Neural progenitor cell (in vitro differentiated cells): ENCODE results near the gene ENTPD7. TPM values are rescaled to one million over a fixed set of nuclear protein-coding genes. Genes with fewer than 3 reads are reported as not detected.

Source experiments
- DNase-seq: peaks from one replicate; pipeline ENCODE4 v3.0.0-alpha.2; 2016; ENCODE audit warnings: low spot score
- H2AFZ ChIP-seq: fragments of 200-600 bp; sonication (generic); replicated peaks from 2 replicates; pipeline ENCODE4 v1.6.1; 2016; ENCODE audit warnings: antibody characterized with exemption
- H3F3A ChIP-seq: fragments of 200-600 bp; sonication (generic); 2 replicates; pipeline ENCODE4 v1.6.1; 2016; ENCODE audit warnings: antibody characterized with exemption, low read depth
- H3K27ac ChIP-seq: fragments of 200-600 bp; sonication (generic); 2 replicates; pipeline ENCODE4 v1.5.1; 2016; ENCODE audit warnings: mild to moderate bottlenecking
- H3K27me3 ChIP-seq: fragments of 200-600 bp; sonication (generic); 2 replicates; pipeline ENCODE4 v1.6.1; 2016; ENCODE audit warnings: mild to moderate bottlenecking, moderate library complexity
- H3K36me3 ChIP-seq: fragments of 200-600 bp; sonication (generic); 2 replicates; pipeline ENCODE4 v1.5.1; 2016
- H3K4me1 ChIP-seq: fragments of 200-600 bp; sonication (generic); 2 replicates; pipeline ENCODE4 v1.6.1; 2016; ENCODE audit warnings: mixed run types
- H3K4me2 ChIP-seq: fragments of 200-600 bp; sonication (generic); 2 replicates; pipeline ENCODE4 v1.6.1; 2016
- H3K4me3 ChIP-seq: fragments of 200-600 bp; sonication (generic); 2 replicates; pipeline ENCODE4 v1.5.1; 2016
- H3K79me2 ChIP-seq: fragments of 200-600 bp; sonication (generic); 2 replicates; pipeline ENCODE4 v1.6.1; 2016; ENCODE audit warnings: low read depth
- H3K9ac ChIP-seq: fragments of 200-600 bp; sonication (generic); 2 replicates; pipeline ENCODE4 v1.6.1; 2016
- H3K9me3 ChIP-seq: fragments of 200-600 bp; sonication (generic); 2 replicates; pipeline ENCODE4 v1.5.1; 2016; ENCODE audit warnings: low read depth
- H4K20me1 ChIP-seq: fragments of 200-600 bp; sonication (generic); 2 replicates; pipeline ENCODE4 v1.6.1; 2016; ENCODE audit warnings: low read depth
- H3K27ac Mint-ChIP-seq: 3 replicates; pipeline ENCODE4 v1.8.0; 2021; ENCODE audit warnings: mixed read lengths
- H3K27me3 Mint-ChIP-seq: 2 replicates; pipeline ENCODE4 v1.8.0; 2022; ENCODE audit warnings: low read depth, mild to moderate bottlenecking, inconsistent platforms, moderate library complexity, mixed read lengths; ENCODE audit not compliant: insufficient read depth
- H3K36me3 Mint-ChIP-seq: 3 replicates; pipeline ENCODE4 v1.8.0; 2021; ENCODE audit warnings: mixed read lengths
- H3K4me1 Mint-ChIP-seq: 3 replicates; pipeline ENCODE4 v1.8.0; 2021; ENCODE audit warnings: mixed read lengths
- H3K4me3 Mint-ChIP-seq: 3 replicates; pipeline ENCODE4 v1.8.0; 2021; ENCODE audit warnings: mild to moderate bottlenecking, moderate library complexity, mixed read lengths
- H3K9me3 Mint-ChIP-seq: 3 replicates; pipeline ENCODE4 v1.8.0; 2020; ENCODE audit warnings: mixed read lengths
- EZH2 ChIP-seq: fragments of 200-600 bp; sonication (generic); IDR thresholded peaks from 2 replicates; pipeline ENCODE4 v1.6.1; 2017; ENCODE audit warnings: antibody characterized with exemption, mild to moderate bottlenecking, moderate library complexity
- EZH2phosphoT487 ChIP-seq: fragments of 200-600 bp; sonication (generic); IDR thresholded peaks from 2 replicates; pipeline ENCODE4 v1.6.1; 2017; ENCODE audit warnings: antibody characterized with exemption
- total RNA-seq: library from RNA; depleted of rRNA; stranded (reverse); fragments of >200 nt; gene quantifications from 2 replicates; pipeline ENCODE4 v1.2.3, GENCODE V29; 2015; ENCODE audit warnings: low replicate concordance
- TF ChIP-seq, protein P1 (sequence below): fragments of 200-600 bp; sonication (generic); IDR thresholded peaks from 2 replicates; pipeline ENCODE4 v1.5.1; 2017; ENCODE audit warnings: antibody characterized with exemption, mild to moderate bottlenecking

The ENTPD7 gene
- total RNA-seq, 1 donor from 2014 or later: 7.2 TPM

DNA sequence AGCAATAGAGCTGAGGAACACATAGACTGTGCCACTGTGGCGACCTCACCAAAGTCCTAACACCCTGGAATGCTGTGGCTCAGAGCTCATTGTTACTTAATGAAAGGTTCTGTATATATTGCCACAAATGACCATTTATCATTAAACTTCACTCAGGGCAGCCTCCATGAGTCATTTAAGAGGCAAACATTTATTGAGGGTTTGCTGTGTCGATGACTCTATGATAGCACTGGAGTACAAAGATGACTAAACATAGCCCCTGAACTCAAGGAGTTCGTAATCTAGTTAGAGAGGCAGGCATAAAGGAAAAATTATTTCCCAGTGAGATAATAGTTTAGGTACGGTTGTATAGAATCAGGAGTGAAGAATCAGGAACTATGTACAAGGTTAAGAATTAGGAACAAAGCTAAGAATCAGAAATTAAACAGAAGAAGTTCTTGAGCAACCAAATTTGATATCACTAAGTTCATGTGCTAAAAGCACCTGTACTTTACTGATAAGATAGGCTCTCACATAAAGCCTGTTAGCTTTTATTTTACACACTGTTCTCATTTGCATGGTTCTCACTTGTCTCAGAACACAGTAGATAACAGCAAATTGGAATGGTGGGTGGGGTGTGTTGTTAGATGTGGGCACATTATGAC is 7.9 kb downstream of the ENTPD7 start:
- H3K9me3 ChIP-seq: no peaks in the 10 kb centered on the region
- no peak overlapping the region for H2AFZ ChIP-seq
- H3K4me1 ChIP-seq: no peaks in the 10 kb centered on the region
- DNase-seq: no peak
- no peaks in the 10 kb centered on the region for H3K4me1 Mint-ChIP-seq
- no peak overlapping the region for H3K4me3 Mint-ChIP-seq
- H3K27me3 ChIP-seq: no peaks in the 10 kb centered on the region
- H3K36me3 ChIP-seq: no peaks in the 10 kb centered on the region
- no peak overlapping the region for H3K27ac ChIP-seq
- H3K27ac Mint-ChIP-seq: no peak overlapping the region
- no peaks in the 10 kb centered on the region for H3K79me2 ChIP-seq
- H3K36me3 Mint-ChIP-seq: peaks cover 2% of the 10 kb centered on the region
- H4K20me1 ChIP-seq: no peaks in the 10 kb centered on the region
- H3K4me2 ChIP-seq: no peak overlapping the region
- H3K27me3 Mint-ChIP-seq: no peaks in the 10 kb centered on the region
- TF ChIP-seq EZH2phosphoT487 (no peak), EZH2 (no peak)
- TF ChIP-seq, protein P1, sequence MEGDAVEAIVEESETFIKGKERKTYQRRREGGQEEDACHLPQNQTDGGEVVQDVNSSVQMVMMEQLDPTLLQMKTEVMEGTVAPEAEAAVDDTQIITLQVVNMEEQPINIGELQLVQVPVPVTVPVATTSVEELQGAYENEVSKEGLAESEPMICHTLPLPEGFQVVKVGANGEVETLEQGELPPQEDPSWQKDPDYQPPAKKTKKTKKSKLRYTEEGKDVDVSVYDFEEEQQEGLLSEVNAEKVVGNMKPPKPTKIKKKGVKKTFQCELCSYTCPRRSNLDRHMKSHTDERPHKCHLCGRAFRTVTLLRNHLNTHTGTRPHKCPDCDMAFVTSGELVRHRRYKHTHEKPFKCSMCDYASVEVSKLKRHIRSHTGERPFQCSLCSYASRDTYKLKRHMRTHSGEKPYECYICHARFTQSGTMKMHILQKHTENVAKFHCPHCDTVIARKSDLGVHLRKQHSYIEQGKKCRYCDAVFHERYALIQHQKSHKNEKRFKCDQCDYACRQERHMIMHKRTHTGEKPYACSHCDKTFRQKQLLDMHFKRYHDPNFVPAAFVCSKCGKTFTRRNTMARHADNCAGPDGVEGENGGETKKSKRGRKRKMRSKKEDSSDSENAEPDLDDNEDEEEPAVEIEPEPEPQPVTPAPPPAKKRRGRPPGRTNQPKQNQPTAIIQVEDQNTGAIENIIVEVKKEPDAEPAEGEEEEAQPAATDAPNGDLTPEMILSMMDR: no peak
- H3K4me3 ChIP-seq: no peak overlapping the region
- H3F3A ChIP-seq: no peaks in the 10 kb centered on the region
- H3K9ac ChIP-seq: no peak overlapping the region
- no peaks in the 10 kb centered on the region for H3K9me3 Mint-ChIP-seq

DNA sequence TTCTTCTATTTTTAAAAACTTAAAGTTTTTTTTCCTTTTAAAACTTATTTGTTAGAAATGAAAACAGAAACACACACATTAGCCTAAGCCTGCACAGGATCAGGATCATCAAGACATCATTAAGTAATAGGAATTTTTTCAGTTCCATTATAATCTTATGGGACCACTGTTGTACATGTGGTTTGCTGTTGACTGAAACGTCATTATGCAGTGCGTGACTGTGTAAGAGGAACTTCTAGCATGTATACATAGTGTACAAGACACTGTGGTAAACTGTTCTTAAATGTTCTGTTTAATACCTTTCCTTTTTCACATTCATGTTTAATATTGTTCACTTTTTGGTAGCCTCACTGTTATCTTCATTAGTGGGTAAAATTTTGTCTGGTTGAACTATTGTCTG is 12.1 kb downstream of the ENTPD7 start:
- no peak overlapping the region for H3K27ac Mint-ChIP-seq
- no peak overlapping the region for H3K4me3 ChIP-seq
- H3K27ac ChIP-seq: no peak overlapping the region
- H3K79me2 ChIP-seq: no peaks in the 10 kb centered on the region
- H3F3A ChIP-seq: no peaks in the 10 kb centered on the region
- no peaks in the 10 kb centered on the region for H3K27me3 ChIP-seq
- no peak for DNase-seq
- H3K9me3 ChIP-seq: no peaks in the 10 kb centered on the region
- H2AFZ ChIP-seq: no peak overlapping the region
- no peak for TF ChIP-seq EZH2
- TF ChIP-seq, protein P1: no peak
- no peak for TF ChIP-seq EZH2phosphoT487
- H3K4me1 Mint-ChIP-seq: no peaks in the 10 kb centered on the region
- H3K36me3 ChIP-seq: no peaks in the 10 kb centered on the region
- H3K9ac ChIP-seq: no peak overlapping the region
- H3K36me3 Mint-ChIP-seq: no peaks in the 10 kb centered on the region
- H3K4me3 Mint-ChIP-seq: no peak overlapping the region
- no peaks in the 10 kb centered on the region for H3K4me1 ChIP-seq
- no peaks in the 10 kb centered on the region for H3K27me3 Mint-ChIP-seq
- no peaks in the 10 kb centered on the region for H3K9me3 Mint-ChIP-seq
- H3K4me2 ChIP-seq: no peak overlapping the region
- H4K20me1 ChIP-seq: no peaks in the 10 kb centered on the region

DNA sequence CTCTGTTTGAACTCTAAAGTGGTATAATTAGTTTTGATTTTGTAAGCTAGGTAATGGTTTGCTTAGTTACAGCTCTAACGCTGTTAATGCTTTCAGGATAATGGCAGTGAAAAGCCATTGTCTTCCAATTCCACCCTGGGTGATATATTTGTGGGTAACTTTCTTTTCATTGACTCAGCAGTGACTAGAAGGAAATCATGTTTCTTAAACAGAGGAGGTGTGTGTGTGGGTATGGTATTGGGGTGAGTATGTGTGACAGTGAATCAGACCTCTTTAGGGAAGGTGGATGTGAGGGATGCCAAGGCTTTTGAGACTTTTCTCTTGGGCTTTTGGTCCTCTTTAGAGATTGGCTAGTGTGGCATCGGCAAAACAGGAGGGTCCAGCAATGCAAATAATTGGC is 13.6 kb downstream of the ENTPD7 start:
- Histone ChIP-seq H3K27ac (no peak overlapping the region), H3K9me3 (no peaks in the 10 kb centered on the region), H3K4me2 (no peak overlapping the region), H3K9ac (no peak overlapping the region), H3K4me3 (no peak overlapping the region), H3K27me3 (no peaks in the 10 kb centered on the region), H3K4me1 (no peaks in the 10 kb centered on the region), H2AFZ (no peak overlapping the region), H3K36me3 (no peaks in the 10 kb centered on the region), H4K20me1 (no peaks in the 10 kb centered on the region), H3F3A (no peaks in the 10 kb centered on the region), H3K79me2 (no peaks in the 10 kb centered on the region)
- no peaks in the 10 kb centered on the region for H3K4me1 Mint-ChIP-seq
- H3K9me3 Mint-ChIP-seq: no peaks in the 10 kb centered on the region
- TF ChIP-seq EZH2 (no peak), EZH2phosphoT487 (no peak)
- TF ChIP-seq, protein P1: no peak
- H3K27ac Mint-ChIP-seq: no peak overlapping the region
- H3K27me3 Mint-ChIP-seq: no peaks in the 10 kb centered on the region
- H3K4me3 Mint-ChIP-seq: no peak overlapping the region
- no peaks in the 10 kb centered on the region for H3K36me3 Mint-ChIP-seq
- no peak for DNase-seq
